Nephron progenitor cell (in vitro differentiated cells): ENCODE data around the gene ECE1.
A peak's percentile ranks its signal among the peaks of the same experiment; 100 is the strongest.

Experiments used
- DNase-seq: peaks from one replicate; pipeline ENCODE4 v3.0.0; 2021
- H3K27ac Mint-ChIP-seq: 2 replicates; pipeline ENCODE4 v1.8.0; 2021; ENCODE audit warnings: mild to moderate bottlenecking, moderate library complexity, mixed read lengths
- H3K27me3 Mint-ChIP-seq: 2 replicates; pipeline ENCODE4 v1.8.0; 2021; ENCODE audit warnings: mild to moderate bottlenecking, low read depth, mixed read lengths; ENCODE audit not compliant: poor library complexity
- H3K36me3 Mint-ChIP-seq: 2 replicates; pipeline ENCODE4 v1.8.0; 2021; ENCODE audit warnings: low read depth, mixed read lengths
- H3K4me1 Mint-ChIP-seq: 2 replicates; pipeline ENCODE4 v1.8.0; 2021; ENCODE audit warnings: mixed read lengths
- H3K4me3 Mint-ChIP-seq: 2 replicates; pipeline ENCODE4 v1.8.0; 2021; ENCODE audit warnings: mild to moderate bottlenecking, moderate library complexity, mixed read lengths
- H3K9me3 Mint-ChIP-seq: 2 replicates; pipeline ENCODE4 v1.8.0; 2021; ENCODE audit warnings: mild to moderate bottlenecking, moderate library complexity, mixed read lengths
- TF ChIP-seq, protein P1 (sequence below): fragments of 200-600 bp; sonication (generic); IDR thresholded peaks from 2 replicates; pipeline ENCODE4 v1.5.0; 2021; ENCODE audit warnings: antibody characterized with exemption

Gene ECE1

GRCh38 chr1:21333824-21334213 is 43.6 kb upstream of the ECE1 start:
- TF ChIP-seq, protein P1, sequence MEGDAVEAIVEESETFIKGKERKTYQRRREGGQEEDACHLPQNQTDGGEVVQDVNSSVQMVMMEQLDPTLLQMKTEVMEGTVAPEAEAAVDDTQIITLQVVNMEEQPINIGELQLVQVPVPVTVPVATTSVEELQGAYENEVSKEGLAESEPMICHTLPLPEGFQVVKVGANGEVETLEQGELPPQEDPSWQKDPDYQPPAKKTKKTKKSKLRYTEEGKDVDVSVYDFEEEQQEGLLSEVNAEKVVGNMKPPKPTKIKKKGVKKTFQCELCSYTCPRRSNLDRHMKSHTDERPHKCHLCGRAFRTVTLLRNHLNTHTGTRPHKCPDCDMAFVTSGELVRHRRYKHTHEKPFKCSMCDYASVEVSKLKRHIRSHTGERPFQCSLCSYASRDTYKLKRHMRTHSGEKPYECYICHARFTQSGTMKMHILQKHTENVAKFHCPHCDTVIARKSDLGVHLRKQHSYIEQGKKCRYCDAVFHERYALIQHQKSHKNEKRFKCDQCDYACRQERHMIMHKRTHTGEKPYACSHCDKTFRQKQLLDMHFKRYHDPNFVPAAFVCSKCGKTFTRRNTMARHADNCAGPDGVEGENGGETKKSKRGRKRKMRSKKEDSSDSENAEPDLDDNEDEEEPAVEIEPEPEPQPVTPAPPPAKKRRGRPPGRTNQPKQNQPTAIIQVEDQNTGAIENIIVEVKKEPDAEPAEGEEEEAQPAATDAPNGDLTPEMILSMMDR: no peak
- H3K4me1 Mint-ChIP-seq: peaks cover 86% of the 10 kb centered on the region
- no peaks in the 10 kb centered on the region for H3K36me3 Mint-ChIP-seq
- no peak overlapping the region for H3K27ac Mint-ChIP-seq
- no peak for DNase-seq
- H3K4me3 Mint-ChIP-seq: no peak overlapping the region
- H3K9me3 Mint-ChIP-seq: no peaks in the 10 kb centered on the region
- H3K27me3 Mint-ChIP-seq: peaks cover 14% of the 10 kb centered on the region

DNA sequence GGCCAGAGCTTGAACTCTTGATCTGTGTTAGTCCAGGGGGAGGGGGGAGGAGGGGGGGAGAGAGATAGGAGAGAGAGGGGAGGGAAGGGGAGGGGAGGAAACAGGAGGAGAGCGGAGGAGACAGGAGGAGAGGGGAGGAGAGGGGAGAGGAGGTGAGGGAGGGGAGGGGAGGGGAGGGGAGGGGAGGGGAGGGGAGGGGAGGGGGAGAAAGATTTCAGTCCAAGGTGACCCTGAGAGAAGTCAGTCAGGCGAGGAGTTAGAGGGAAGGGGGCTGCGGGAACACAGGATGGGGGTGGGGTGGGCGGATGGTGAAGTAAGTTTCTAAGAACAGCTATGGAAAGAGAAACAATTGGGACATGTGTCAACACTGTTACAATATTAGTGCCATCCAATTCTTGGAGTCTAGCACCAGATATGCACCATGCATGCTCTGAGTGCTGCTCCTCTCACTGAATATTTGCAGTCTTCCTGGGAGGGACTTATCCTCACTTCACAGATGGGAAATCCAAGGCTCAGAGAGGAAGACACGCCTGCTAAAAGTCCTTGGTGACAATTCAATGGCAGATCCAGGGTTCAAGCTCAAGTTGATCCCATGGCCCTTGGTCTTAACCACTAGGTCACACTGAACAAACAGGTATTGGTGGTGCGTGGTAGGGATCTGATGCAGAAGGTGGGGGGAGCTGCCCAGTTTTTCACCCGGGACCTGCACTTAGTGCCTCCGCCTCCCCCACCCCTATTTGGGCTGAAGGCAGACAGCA is 42.5 kb upstream of the ECE1 start:
- Mint-ChIP-seq H3K9me3 (no peaks in the 10 kb centered on the region), H3K4me3 (no peak overlapping the region), H3K27ac (no peak overlapping the region), H3K36me3 (no peaks in the 10 kb centered on the region), H3K27me3 (peaks cover 7% of the 10 kb centered on the region), H3K4me1 (peaks cover 84% of the 10 kb centered on the region)
- DNase-seq: no peak
- TF ChIP-seq, protein P1: no peak

GRCh38 chr1:21331752-21332478 is 41.7 kb upstream of the ECE1 start:
- Mint-ChIP-seq H3K4me3 (peak overlapping the region; percentile 18), H3K36me3 (no peaks in the 10 kb centered on the region), H3K9me3 (no peaks in the 10 kb centered on the region), H3K27me3 (peaks cover 10% of the 10 kb centered on the region), H3K4me1 (peaks cover 84% of the 10 kb centered on the region), H3K27ac (no peak overlapping the region)
- TF ChIP-seq, protein P1: no peak
- no peak for DNase-seq

DNA sequence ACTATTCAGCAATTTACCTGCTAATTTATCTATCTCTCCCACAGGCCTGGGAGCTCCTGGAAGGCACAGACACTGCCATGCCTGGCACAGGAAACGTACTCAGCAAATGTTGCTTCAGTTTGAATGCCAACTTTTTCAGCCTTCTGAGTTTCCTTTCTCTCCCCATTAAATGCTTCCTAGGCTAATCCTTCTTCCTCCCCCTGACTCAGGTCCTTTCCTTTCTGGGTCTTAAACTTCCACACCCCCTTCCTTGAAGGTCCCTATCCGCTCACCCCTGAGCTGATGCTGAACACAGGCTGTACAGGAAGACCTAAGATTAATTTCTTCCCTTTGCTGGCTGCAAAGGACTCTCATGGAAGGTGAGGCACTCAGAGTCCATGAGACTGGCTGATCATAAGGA is 40.3 kb upstream of the ECE1 start:
- no peak for DNase-seq
- TF ChIP-seq, protein P1: no peak
- peaks cover 11% of the 10 kb centered on the region for H3K27me3 Mint-ChIP-seq
- H3K9me3 Mint-ChIP-seq: no peaks in the 10 kb centered on the region
- no peak overlapping the region for H3K4me3 Mint-ChIP-seq
- no peaks in the 10 kb centered on the region for H3K36me3 Mint-ChIP-seq
- peaks cover 90% of the 10 kb centered on the region for H3K4me1 Mint-ChIP-seq
- peak overlapping the region; percentile 76 for H3K27ac Mint-ChIP-seq

DNA sequence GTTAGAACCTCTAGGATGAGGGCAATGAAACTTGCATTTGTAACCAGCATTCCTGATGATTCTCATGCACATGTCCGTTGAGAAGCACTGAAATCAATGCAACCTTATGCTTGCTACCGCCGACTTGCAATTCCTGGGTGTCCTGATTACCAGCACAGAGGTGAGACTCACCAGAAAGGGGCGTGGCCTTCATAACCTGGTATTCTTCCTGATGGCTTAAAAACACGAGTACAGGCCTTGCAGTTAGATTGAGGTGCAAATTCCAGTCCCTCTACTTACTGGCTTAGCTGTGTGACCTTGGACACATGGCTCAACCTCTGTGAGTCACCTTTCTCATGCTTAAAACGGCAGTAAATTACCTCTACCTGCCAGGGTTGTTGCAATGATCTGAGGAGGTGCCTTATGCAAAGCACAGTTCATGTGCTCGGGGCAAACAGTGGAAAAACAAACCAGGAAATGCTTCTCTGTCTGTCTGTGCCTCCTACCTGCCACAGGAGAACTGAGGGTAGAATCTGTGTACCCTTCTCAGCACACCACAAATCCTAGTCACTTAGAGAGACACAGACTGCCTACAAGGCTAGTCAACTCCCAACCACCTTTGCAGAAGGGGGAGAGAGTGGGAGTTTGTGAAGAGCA is 39.1 kb upstream of the ECE1 start:
- no peaks in the 10 kb centered on the region for H3K36me3 Mint-ChIP-seq
- TF ChIP-seq, protein P1: no peak
- H3K4me3 Mint-ChIP-seq: peak overlapping the region; percentile 53
- peaks cover 90% of the 10 kb centered on the region for H3K4me1 Mint-ChIP-seq
- DNase-seq: no peak
- H3K27me3 Mint-ChIP-seq: peaks cover 11% of the 10 kb centered on the region
- H3K9me3 Mint-ChIP-seq: no peaks in the 10 kb centered on the region
- peak overlapping the region; percentile 86 for H3K27ac Mint-ChIP-seq
